GM19023 (cell line): ENCODE data around the gene TBC1D30.
"Not testable (repeated sequence)": the region's sequence is repeated elsewhere in the genome, so short reads cannot be mapped to it uniquely, and the experiment has no call there.

Experiments used
- ATAC-seq: cut with Tn5 transposase; IDR thresholded peaks from one replicate; pipeline ENCODE4 v1.9.1; 2021; ENCODE audit warnings: mild to moderate bottlenecking, moderate library complexity; ENCODE audit not compliant: unreplicated experiment

TBC1D30 gene, protein sequence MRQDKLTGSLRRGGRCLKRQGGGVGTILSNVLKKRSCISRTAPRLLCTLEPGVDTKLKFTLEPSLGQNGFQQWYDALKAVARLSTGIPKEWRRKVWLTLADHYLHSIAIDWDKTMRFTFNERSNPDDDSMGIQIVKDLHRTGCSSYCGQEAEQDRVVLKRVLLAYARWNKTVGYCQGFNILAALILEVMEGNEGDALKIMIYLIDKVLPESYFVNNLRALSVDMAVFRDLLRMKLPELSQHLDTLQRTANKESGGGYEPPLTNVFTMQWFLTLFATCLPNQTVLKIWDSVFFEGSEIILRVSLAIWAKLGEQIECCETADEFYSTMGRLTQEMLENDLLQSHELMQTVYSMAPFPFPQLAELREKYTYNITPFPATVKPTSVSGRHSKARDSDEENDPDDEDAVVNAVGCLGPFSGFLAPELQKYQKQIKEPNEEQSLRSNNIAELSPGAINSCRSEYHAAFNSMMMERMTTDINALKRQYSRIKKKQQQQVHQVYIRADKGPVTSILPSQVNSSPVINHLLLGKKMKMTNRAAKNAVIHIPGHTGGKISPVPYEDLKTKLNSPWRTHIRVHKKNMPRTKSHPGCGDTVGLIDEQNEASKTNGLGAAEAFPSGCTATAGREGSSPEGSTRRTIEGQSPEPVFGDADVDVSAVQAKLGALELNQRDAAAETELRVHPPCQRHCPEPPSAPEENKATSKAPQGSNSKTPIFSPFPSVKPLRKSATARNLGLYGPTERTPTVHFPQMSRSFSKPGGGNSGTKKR

DNA sequence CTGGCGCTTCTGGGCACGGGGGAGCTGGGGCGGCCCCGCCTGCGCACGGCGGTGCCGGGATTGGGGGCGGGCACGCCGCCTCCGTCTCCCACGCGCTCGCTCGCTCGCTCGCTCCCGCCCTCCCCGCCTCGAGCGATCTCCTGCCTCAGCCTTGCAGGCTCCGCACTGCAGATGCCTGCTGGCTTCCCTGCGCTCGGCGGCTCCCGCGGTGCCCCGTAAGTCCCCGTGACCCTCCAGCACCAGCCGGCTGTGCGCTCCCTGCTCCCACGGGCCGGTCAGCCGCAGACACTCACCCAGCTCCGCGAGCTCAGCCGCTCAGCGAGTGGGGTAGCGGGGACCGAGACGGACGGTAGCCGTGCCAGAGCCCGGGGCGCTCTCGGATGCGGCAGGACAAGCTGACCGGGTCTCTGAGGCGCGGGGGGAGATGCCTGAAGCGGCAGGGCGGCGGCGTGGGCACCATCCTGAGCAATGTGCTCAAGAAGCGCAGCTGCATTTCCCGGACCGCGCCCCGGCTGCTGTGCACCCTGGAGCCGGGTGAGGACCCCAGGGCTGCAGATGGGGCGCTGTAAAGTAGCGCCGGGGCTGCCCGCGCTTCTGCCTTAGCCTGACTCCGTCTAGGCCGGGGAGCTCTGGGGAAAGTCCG, at the start of gene TBC1D30:
Gene TBC1D30 (plus strand): TSS at position 148 of the 643 bp plus-strand sequence. CDS start 233 bp downstream, at position 381.
- ATAC-seq: peak; percentile 39

- not testable (repeated sequence) for ATAC-seq
Observed at GRCh38 chr12:64775147-64775736, 49.2 kb upstream of the TBC1D30 start.

- no peak for ATAC-seq
Observed at GRCh38 chr12:64779354-64779974, 45.0 kb upstream of the TBC1D30 start.

DNA sequence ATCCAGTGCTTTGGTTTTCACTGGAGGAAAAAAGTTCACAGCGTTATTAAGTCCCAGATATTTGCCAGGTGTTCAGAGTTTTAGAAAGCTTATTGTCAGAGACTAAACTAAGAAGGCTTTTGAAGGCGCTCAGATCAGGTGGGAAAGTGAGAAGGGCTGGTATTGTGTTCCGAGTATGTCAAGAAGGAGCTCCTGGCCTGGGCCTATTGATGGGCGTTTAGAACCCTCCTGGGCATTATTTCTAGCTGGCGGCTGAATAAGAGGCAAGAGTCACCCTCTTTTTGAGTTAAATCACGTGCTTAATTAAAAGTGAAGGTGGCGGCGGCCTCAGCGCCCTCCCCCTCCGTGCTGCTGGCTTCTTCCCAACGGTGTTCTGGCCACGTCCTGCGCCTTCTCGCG, 44.3 kb upstream of the TBC1D30 start:
- ATAC-seq: no peak

GRCh38 chr12:64780531-64781279, 43.7 kb upstream of the TBC1D30 start:
- ATAC-seq: peak; percentile 47

- ATAC-seq: peak; percentile 15
Observed at GRCh38 chr12:64781280-64782190, 42.9 kb upstream of the TBC1D30 start.

GRCh38 chr12:64782191-64782876, 42.1 kb upstream of the TBC1D30 start:
- no peak for ATAC-seq

GRCh38 chr12:64785838-64786237, 38.6 kb upstream of the TBC1D30 start:
- no peak for ATAC-seq

DNA sequence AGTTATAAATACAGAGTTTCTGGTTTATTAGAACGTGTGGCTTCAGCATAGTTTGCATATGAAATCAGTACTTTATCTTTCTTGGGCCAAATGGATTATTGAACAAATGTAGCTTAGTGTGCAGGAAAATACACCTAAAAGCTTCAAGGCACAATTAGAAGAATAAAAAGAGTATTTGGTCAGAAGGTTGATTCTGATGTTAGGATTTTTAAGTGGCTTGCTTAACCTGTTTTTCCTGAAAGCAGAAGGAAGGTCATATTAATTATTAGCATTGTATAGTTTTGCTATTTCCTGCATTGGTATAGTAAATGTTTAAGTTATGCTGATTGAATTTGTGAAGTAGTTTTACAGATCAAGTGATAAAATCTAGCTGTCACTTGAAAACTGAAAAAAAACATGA, 34.3 kb upstream of the TBC1D30 start:
- no peak for ATAC-seq

GRCh38 chr12:64791036-64791435, 33.4 kb upstream of the TBC1D30 start:
- ATAC-seq: no peak

DNA sequence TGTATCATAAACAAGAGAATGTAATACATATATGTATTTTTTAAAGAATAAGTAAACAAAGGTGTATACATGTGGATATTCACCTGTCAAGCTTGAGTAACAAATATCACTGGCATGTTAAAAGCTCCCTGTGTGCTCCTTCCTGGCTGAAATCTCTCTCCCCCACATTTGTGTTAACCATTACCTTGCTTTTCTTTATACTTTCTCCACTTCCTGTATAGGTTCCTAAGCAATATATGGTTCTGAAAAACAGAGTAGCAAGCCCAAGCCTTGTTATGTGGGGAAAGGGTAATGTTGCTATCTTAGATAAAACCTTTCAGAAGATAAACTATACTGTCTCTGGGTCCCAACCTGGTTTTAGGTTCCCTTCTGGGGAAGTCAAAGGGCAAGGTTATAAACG, 32.3 kb upstream of the TBC1D30 start:
- no peak for ATAC-seq

DNA sequence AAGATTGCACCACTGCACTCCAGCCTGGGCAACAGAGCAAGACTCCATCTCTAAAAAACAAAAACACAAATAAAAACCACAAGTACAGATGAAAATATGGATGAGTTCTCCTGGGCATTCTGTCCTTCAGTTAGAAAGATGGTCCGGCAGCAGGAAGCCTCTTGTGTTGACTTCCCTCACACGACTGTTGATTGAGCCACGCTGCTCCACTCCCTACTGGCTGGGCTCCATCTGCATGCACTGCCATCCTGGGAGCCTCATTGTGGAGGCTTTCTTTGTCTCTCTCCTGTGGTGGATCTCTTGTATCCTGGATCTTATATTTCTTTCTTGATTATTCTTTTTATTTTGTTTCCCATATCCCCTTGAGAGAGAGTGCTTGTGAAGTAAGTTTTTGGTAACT, 30.8 kb upstream of the TBC1D30 start:
- no peak for ATAC-seq

DNA sequence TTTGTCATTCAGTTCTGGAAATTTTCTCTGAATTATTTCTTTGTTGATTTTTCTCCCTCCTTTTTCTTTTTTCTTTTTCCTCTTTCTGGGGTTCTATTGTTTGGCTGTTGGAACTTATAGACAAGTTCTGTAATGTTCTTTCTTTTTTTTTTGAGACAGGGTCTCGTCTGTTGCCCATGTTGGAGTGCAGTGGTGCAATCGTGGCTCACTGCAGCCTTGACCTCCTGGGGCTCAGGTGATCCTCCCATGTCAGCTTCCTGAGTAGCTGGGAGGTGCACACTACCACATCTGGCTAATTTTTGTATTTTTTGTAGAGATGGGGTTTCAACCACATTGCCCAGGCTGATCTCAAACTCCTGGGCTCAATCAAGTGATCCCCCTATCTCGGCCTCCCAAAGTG, 30.1 kb upstream of the TBC1D30 start:
- no peak for ATAC-seq

- ATAC-seq: no peak
Observed at GRCh38 chr12:64796205-64796845, 28.1 kb upstream of the TBC1D30 start.

DNA sequence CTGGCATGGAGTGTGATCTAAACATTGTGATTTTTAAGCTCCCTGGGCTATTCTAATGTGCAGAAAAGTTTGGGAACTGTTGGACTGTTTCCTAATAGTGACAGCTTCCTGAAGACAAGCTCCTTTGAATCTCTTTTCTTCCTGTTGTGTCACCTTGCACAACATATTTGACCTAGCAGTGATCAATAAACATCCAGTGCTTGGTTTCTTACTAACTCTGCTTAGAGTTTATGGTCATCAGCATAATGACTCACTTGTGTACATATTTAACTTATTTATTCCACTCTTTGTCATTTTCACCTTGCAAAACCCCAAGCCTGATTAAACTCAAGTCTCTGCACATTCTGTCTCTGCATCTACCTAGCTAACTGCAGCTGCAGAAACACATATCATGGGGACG, 27.3 kb upstream of the TBC1D30 start:
- ATAC-seq: no peak

- ATAC-seq: no peak
Observed at GRCh38 chr12:64798165-64798564, 26.3 kb upstream of the TBC1D30 start.

- peak; percentile 60 for ATAC-seq
Observed at GRCh38 chr12:64800640-64801039, 23.8 kb upstream of the TBC1D30 start.

GRCh38 chr12:64801381-64801780, 23.1 kb upstream of the TBC1D30 start:
- no peak for ATAC-seq
